SW 1271 (cell line): ENCODE results near the gene RBM33.

ENCODE experiments used
- DNase-seq, 2 experiments: peaks; one replicate each; lab custom pipeline; 2025; lab: John Stamatoyannopoulos, UW

The RBM33 gene

DNA sequence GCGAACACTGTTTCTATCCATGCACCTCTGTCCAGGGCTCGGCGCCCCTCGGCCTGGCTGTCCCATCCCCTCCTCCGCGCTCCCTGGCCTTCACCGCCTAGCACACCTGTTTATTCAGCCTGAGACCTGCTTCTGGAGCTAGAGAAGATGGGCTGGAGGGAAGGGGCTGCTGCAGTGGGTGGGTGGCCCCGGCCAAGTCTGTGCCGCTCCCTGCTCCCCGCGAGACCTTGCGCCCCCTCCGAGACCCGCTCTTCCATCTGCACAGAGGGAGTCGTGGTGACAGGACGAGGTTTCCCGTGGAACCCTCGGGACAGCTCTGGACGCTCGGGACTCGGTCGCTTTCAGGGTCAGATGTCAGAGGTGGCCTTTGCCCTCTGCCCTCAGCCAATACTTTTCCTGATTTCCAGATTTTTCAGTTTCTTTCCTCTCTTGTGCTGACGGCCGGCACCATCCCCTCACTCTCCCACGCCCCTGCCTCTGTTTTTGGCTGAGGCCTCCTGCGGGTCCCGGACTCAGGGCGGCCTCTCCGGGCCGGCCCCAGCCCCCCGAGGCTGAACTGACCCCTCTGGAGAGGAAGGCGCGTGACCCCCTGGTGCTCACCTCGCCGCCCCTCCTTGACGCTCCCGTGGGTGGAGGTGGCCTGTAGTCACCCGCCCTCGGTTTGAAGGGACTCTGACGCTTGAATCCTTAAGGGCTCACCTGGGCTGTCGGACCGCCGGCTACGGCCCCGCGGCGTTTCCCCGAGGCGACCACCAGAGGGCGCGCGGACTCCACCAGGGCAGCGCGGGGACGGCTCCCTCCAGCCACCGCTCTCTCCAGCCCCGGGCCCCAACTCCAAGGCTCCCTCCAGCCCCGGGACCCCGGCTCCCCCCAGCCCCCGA is 152.2 kb downstream of the RBM33 start:
- DNase-seq = peak in 1 of 2 experiments; percentile 12

GRCh38 chr7:155797262-155798250 is 153.1 kb downstream of the RBM33 start:
- no peak for DNase-seq

GRCh38 chr7:155798673-155799439 is 154.4 kb downstream of the RBM33 start:
- DNase-seq = no peak

DNA sequence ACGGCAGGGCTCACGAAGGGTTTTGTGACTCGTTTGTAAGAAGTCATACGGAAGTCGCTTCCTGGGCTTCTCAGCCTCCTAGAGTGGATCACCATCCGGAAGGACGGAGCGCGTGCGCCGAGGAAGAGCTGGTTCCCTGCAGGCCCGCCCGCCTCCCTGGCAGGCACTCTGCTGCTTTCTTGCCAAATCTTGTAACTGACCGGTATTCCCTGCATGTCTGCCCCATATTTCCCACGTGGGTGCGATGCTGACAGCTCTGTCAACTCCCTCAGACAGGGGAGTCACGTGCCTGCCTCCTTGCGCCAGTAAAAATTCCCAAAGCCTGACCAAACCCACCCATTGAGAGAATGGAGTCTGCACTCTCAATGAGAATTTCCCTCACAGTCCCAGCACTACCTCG is 155.1 kb downstream of the RBM33 start:
- no peak for DNase-seq

GRCh38 chr7:155800301-155800700 is 155.8 kb downstream of the RBM33 start:
- no peak for DNase-seq

GRCh38 chr7:155800741-155801267 is 156.3 kb downstream of the RBM33 start:
- no peak for DNase-seq

- DNase-seq = no peak
These were observed 157.8 kb downstream of the RBM33 start for GRCh38 chr7:155802291-155802690.

- no peak for DNase-seq
These were observed 158.5 kb downstream of the RBM33 start for GRCh38 chr7:155802906-155803417.

DNA sequence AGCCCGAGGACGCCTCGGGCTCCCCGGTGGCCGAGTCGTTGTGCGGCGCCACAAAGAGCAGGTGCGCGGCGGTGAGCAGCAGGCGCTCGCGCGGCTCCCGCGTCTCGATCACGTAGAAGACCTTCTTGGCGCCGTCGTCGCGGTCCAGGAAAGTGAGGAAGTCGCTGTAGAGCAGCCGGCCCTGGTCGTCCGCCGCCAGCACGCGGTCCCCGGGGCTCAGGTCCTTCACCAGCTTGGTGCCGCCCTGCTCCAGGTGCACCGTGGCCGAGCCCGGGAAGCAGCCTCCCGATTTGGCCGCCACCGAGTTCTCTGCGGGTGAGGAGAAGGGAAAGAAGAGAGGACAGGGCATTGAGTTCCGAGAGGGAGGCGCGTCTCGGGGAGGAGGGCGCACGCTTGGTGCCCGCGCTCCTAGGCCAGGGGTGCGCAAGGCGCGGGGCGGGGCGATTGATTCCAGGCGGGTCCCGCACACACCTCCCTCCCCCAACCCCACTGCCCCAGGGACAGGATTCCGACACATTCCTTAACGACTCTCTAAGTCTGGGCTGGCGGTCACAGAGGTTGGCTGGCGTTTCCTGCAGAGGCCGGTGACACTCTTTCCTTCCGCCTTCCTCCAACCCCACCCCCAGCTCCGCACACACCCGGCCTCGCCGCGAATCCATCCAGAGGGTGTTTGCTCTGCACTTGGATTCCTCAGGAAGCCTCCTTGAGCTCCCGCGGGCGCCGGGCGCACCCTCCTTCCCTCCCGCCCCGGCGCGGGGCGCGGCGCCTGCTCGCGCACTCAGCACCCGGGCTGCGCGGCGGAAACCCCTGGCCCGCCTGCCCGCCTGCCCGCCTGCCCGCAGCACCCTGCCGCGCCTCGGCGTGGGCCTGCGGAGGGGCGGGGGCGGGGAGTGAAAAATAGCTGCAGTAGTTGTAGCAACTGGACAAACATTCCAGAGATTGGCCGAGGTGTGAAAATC is 159.2 kb downstream of the RBM33 start:
- DNase-seq = no peak

- no peak for DNase-seq
These were observed 160.0 kb downstream of the RBM33 start for GRCh38 chr7:155804431-155804831.

DNA sequence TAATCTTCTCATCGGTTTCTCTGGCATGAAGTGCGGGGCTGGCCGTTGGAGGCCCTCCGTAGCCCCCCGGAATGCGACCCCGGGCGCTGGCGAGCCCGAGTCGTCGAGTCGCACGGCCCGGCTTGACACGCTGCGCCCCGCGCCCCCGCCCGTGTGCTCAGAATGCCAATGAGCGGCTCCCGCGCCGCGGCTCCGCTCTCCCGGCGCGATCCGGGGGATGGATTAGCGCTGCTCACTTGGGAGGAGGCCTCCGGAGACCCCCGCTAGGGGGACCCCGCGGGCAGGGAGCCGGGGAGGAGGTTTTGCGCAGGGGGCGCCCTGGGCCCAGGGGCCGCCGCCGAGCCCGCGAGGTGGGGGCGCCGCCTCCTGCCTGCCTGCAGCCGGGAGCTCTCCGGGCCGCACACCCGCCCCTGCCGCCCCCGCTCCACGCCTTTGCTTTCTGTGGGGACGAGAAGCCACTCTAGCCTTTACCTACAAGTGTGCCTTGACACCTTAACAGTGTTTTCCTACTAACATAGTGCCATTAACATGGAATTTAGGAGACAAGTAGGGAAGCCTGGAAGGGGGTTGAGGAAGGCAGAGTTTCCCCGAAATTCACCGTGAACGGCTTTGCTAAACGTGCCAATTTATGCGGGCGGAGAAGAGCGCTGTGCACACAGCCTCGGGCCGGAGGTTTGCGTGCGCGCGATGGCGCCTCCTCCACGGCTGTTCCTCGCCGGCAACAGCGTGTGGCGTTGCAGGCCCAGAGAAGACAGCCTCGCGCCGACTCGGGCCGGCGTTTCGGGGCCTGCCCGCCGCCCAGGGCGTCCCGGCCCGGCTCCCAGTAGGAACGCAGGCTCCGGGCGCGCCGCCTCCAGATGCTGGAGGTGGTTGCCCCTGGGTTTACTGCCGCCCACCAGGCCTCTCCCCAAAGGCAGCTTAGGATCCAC is 160.7 kb downstream of the RBM33 start:
- DNase-seq = peak in 1 of 2 experiments; percentile 55

- no peak for DNase-seq
These were observed 161.3 kb downstream of the RBM33 start for GRCh38 chr7:155805826-155806095.

DNA sequence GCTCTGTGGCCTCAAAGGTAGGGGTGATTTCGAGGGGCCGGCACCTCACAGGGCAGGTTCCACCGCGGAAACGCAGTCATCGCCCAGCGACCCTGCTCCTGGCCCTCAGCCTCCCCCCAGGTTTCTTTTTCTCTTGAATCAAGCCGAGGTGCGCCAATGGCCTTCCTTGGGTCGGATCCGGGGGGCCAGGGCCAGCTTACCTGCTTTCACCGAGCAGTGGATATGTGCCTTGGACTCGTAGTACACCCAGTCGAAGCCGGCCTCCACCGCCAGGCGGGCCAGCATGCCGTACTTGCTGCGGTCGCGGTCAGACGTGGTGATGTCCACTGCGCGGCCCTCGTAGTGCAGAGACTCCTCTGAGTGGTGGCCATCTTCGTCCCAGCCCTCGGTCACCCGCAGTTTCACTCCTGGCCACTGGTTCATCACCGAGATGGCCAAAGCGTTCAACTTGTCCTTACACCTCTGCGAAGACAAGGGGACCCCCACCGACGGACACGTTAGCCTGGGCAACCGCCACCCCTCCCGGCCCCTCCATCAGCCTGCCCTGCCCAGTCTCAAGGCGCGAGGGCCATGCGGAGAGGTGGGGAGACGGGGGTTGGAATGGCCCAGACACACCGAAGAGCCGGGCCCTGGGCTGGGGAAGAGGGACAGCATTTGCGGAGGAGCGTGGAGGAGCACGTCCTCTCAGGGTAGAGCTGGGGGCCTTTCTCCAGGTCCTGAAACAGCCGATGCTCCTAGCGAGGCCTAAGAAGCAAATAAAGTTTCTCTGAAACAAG is 161.8 kb downstream of the RBM33 start:
- no peak for DNase-seq

GRCh38 chr7:155807065-155807671 is 162.7 kb downstream of the RBM33 start:
- no peak for DNase-seq

DNA sequence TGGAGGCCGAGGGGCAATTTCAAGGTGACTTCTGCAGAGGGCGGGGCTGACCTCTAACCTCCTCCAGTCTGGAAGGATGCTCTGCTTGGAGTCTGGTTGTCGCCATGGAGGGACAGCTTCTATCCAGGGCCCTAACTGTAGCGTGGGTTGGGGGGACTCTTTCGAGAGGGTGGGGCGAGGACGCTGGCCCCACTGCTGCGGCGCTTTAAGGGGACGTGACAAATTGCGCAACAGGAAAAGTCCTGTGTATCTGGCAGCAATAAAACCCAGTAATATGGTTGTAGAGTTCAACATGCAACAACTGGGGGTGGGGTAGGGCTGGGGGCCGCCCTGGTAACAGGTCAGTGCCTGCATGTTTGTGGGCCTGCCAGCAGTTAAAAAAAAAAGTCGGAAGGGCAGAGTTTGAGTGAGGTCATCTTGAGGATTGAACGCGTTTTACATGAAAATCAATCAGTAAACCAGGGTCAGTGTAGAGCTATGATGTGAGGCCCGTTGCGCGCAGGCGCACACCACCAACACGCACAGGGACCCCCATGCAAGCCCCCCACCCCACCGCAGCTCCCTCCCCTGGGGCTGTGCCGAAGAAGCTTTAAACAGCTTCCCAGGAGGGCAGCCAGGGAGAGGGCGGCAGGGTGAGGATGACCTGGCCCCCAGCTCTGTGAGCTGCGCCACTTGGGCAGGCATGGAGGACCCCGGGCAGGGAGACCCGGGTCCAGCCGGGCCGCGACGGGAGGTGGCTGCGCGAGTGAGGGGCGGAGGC is 163.5 kb downstream of the RBM33 start:
- no peak for DNase-seq

- no peak for DNase-seq
These were observed 164.3 kb downstream of the RBM33 start for GRCh38 chr7:155808549-155809331.
